HEK293 (cell line): ENCODE data around the gene MLLT6.

Source experiments
- CTCF ChIA-PET: fragments of 350-600 bp; formaldehyde crosslinking; extraction: SDS; loops from one replicate; lab custom pipeline; 2021; ENCODE audit warnings: antibody characterized with exemption; lab: Yijun Ruan, JAX
- POLR2A ChIA-PET: fragments of 300-600 bp; formaldehyde crosslinking; extraction: SDS; loops from one replicate; lab custom pipeline; 2020; ENCODE audit warnings: antibody characterized with exemption, inconsistent platforms; lab: Yijun Ruan, JAX
- H3K27ac ChIP-seq: fragments of 200-500 bp; sonication (Bioruptor generic); 2 replicates; pipeline ENCODE4 v1.5.1; 2014; ENCODE audit warnings: low read depth, low read length, control low read depth, inconsistent platforms; ENCODE audit errors: extremely low read depth
- H3K36me3 ChIP-seq, 2 experiments: fragments of 200-500 bp in 1 of 2; sonication (Bioruptor generic) in 1 of 2; 1 replicate in 1 of 2; 2 replicates in 1 of 2; pipeline ENCODE4 v1.5.1; 2014 to 2017; ENCODE audit warnings: inconsistent platforms in 2 of 2, low read length in 2 of 2; ENCODE audit not compliant: control insufficient read depth in 2 of 2, insufficient read depth in 1 of 2
- H3K4me1 ChIP-seq: fragments of 200-500 bp; sonication (Bioruptor generic); 2 replicates; pipeline ENCODE4 v1.5.1; 2014; ENCODE audit warnings: mild to moderate bottlenecking, low read length, inconsistent platforms; ENCODE audit not compliant: control insufficient read depth, insufficient read depth
- H3K4me3 ChIP-seq: 2 replicates; pipeline ENCODE4 v1.5.1; 2011; ENCODE audit warnings: low read depth, mild to moderate bottlenecking, control low read depth, low read length, moderate library complexity
- H3K9me3 ChIP-seq: fragments of 200-500 bp; sonication (Bioruptor generic); 2 replicates; pipeline ENCODE4 v1.5.1; 2014; ENCODE audit warnings: low read depth, low read length, inconsistent platforms; ENCODE audit not compliant: control insufficient read depth, insufficient read depth
- BCL11A ChIP-seq: fragments of 450-650 bp; formaldehyde crosslinking; IDR thresholded peaks from 2 replicates; pipeline ENCODE4 v1.5.1; 2016; ENCODE audit warnings: low read depth, missing biosample characterization, missing genetic modification characterization
- BCL11B ChIP-seq: fragments of 450-650 bp; formaldehyde crosslinking; IDR thresholded peaks from 2 replicates; pipeline ENCODE4 v1.5.1; 2016; ENCODE audit warnings: low read depth, missing biosample characterization, missing genetic modification characterization
- KLF10 ChIP-seq: fragments of 450-650 bp; IDR thresholded peaks from 2 replicates; pipeline ENCODE4 v1.5.1; 2018; ENCODE audit warnings: missing biosample characterization, mild to moderate bottlenecking, missing genetic modification characterization
- KLF7 ChIP-seq: fragments of 450-650 bp; formaldehyde crosslinking; IDR thresholded peaks from 2 replicates; pipeline ENCODE4 v1.5.1; 2016; ENCODE audit warnings: missing biosample characterization, missing genetic modification characterization, borderline replicate concordance
- MYNN ChIP-seq: fragments of 450-650 bp; formaldehyde crosslinking; IDR thresholded peaks from 2 replicates; pipeline ENCODE4 v1.5.1; 2016; ENCODE audit warnings: missing biosample characterization, missing genetic modification characterization, borderline replicate concordance
- SALL2 ChIP-seq: fragments of 450-650 bp; formaldehyde crosslinking; IDR thresholded peaks from 2 replicates; pipeline ENCODE4 v1.5.0; 2017; ENCODE audit warnings: missing biosample characterization, mild to moderate bottlenecking, missing genetic modification characterization, borderline replicate concordance
- TCF7L2 ChIP-seq: IDR thresholded peaks from 2 replicates; pipeline ENCODE4 v1.6.1; 2011; ENCODE audit warnings: low read depth, mild to moderate bottlenecking, inconsistent platforms, low read length, moderate library complexity, borderline replicate concordance
- ZBTB21 ChIP-seq: fragments of 450-650 bp; formaldehyde crosslinking; IDR thresholded peaks from 2 replicates; pipeline ENCODE4 v1.5.1; 2017; ENCODE audit warnings: missing biosample characterization, missing genetic modification characterization
- ZNF2 ChIP-seq: fragments of 450-650 bp; formaldehyde crosslinking; IDR thresholded peaks from 2 replicates; pipeline ENCODE4 v1.5.1; 2016; ENCODE audit warnings: missing biosample characterization, missing genetic modification characterization
- ZNF221 ChIP-seq: fragments of 450-650 bp; formaldehyde crosslinking; IDR thresholded peaks from 2 replicates; pipeline ENCODE4 v1.5.1; 2017; ENCODE audit warnings: missing biosample characterization, missing genetic modification characterization, borderline replicate concordance
- ZNF239 ChIP-seq: fragments of 450-650 bp; formaldehyde crosslinking; IDR thresholded peaks from 2 replicates; pipeline ENCODE4 v1.5.1; 2016; ENCODE audit warnings: missing biosample characterization, missing genetic modification characterization
- ZNF248 ChIP-seq: fragments of 450-650 bp; formaldehyde crosslinking; IDR thresholded peaks from 2 replicates; pipeline ENCODE4 v1.5.1; 2017; ENCODE audit warnings: missing biosample characterization, missing genetic modification characterization
- ZNF366 ChIP-seq: fragments of 450-650 bp; formaldehyde crosslinking; conservative IDR thresholded peaks from 2 replicates; pipeline ENCODE4 v1.5.1; 2016; ENCODE audit warnings: missing biosample characterization, missing genetic modification characterization
- ZNF391 ChIP-seq: fragments of 450-650 bp; formaldehyde crosslinking; IDR thresholded peaks from 2 replicates; pipeline ENCODE4 v1.5.1; 2016; ENCODE audit warnings: low read depth, missing biosample characterization, missing genetic modification characterization, borderline replicate concordance
- ZNF529 ChIP-seq: fragments of 450-650 bp; formaldehyde crosslinking; IDR thresholded peaks from 2 replicates; pipeline ENCODE4 v1.5.1; 2017; ENCODE audit warnings: missing genetic modification characterization, missing biosample characterization; ENCODE audit not compliant: insufficient replicate concordance
- ZNF549 ChIP-seq: fragments of 450-650 bp; IDR thresholded peaks from 2 replicates; pipeline ENCODE4 v1.5.1; 2018; ENCODE audit warnings: missing biosample characterization, missing genetic modification characterization, mild to moderate bottlenecking, inconsistent platforms, moderate library complexity
- ZNF585B ChIP-seq: fragments of 450-650 bp; formaldehyde crosslinking; IDR thresholded peaks from 2 replicates; pipeline ENCODE4 v1.5.1; 2016; ENCODE audit warnings: missing biosample characterization, missing genetic modification characterization
- ZNF624 ChIP-seq: fragments of 450-650 bp; formaldehyde crosslinking; IDR thresholded peaks from 2 replicates; pipeline ENCODE4 v1.5.1; 2017; ENCODE audit warnings: missing biosample characterization, missing genetic modification characterization
- ZNF629 ChIP-seq: fragments of 450-650 bp; formaldehyde crosslinking; IDR thresholded peaks from 2 replicates; pipeline ENCODE4 v1.5.1; 2017; ENCODE audit warnings: missing biosample characterization, missing genetic modification characterization
- ZNF76 ChIP-seq: fragments of 450-650 bp; formaldehyde crosslinking; IDR thresholded peaks from 2 replicates; pipeline ENCODE4; 2016; ENCODE audit warnings: low read depth, missing biosample characterization, missing genetic modification characterization, borderline replicate concordance
- ZNF791 ChIP-seq: fragments of 450-650 bp; formaldehyde crosslinking; IDR thresholded peaks from 2 replicates; pipeline ENCODE4 v1.5.1; 2016; ENCODE audit warnings: missing biosample characterization, missing genetic modification characterization
- ZSCAN23 ChIP-seq: fragments of 450-650 bp; formaldehyde crosslinking; IDR thresholded peaks from 2 replicates; pipeline ENCODE4 v1.5.1; 2016; ENCODE audit warnings: missing biosample characterization, missing genetic modification characterization
- TF ChIP-seq, protein P1 (sequence below): fragments of 450-650 bp; formaldehyde crosslinking; IDR thresholded peaks from 2 replicates; pipeline ENCODE4 v1.5.1; 2016; ENCODE audit warnings: missing biosample characterization, missing genetic modification characterization
- TF ChIP-seq, protein P2 (sequence below): fragments of 450-650 bp; formaldehyde crosslinking; IDR thresholded peaks from 2 replicates; pipeline ENCODE4 v1.5.1; 2016; ENCODE audit warnings: missing biosample characterization, missing genetic modification characterization
- TF ChIP-seq, protein P3 (sequence below): fragments of 450-650 bp; formaldehyde crosslinking; IDR thresholded peaks from 2 replicates; pipeline ENCODE4 v1.5.1; 2016; ENCODE audit warnings: missing biosample characterization, missing genetic modification characterization
- TF ChIP-seq, protein P4 (sequence below): fragments of 450-650 bp; formaldehyde crosslinking; IDR thresholded peaks from 2 replicates; pipeline ENCODE4 v1.5.1; 2016; ENCODE audit warnings: missing biosample characterization, missing genetic modification characterization

The MLLT6 gene

DNA sequence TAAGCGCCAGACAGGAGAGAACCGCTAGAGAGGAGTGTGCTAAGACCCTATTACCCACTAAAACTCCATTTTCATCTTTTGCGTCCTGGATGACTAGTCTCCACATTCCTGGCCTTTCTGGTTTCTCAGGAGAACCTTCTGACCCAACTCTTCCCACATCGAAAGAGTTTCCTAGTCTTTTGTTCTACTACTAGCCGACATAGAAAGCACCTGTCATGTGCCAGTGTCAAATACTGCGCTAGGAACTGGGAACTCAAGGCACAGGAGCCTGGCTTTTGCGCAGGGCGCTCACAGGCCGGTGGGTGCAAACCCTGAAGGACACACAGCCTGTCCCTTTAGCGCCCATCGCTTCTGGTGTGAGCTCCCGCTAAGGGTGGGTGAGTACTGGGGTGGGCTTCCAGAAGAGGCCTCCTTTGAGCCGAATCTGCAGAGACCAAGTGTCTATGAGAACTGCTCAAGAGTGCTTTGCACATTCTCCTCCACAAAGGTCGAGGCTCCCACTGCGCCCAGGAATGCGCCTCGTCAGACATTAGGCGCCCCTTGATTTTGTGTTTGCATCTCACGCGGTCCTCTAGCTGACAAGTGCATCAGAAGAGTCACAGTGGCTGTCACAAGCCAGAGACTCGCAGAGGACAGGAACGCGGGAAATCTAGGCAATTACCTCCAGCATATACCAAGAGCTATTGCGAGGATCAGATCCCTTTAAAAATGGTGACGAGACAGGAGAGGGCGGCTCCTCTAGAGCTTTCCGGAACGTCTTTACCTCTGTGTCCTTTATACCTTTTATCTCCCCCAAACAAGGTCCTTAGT, 45.4 kb downstream of the MLLT6 start:
- CTCF ChIA-PET = interaction anchor here (0.8 to 1.0 kb wide), 2 partner anchors 16 to 88 kb away, joined by 3 to 4 read pairs; no protein-coding TSS in a partner anchor
- Histone ChIP-seq H3K9me3 (no peaks in the 10 kb centered on the region), H3K4me3 (no peak overlapping the region)
- TF ChIP-seq SALL2 (no peak), KLF7 (no peak)
- TF ChIP-seq, protein P1, sequence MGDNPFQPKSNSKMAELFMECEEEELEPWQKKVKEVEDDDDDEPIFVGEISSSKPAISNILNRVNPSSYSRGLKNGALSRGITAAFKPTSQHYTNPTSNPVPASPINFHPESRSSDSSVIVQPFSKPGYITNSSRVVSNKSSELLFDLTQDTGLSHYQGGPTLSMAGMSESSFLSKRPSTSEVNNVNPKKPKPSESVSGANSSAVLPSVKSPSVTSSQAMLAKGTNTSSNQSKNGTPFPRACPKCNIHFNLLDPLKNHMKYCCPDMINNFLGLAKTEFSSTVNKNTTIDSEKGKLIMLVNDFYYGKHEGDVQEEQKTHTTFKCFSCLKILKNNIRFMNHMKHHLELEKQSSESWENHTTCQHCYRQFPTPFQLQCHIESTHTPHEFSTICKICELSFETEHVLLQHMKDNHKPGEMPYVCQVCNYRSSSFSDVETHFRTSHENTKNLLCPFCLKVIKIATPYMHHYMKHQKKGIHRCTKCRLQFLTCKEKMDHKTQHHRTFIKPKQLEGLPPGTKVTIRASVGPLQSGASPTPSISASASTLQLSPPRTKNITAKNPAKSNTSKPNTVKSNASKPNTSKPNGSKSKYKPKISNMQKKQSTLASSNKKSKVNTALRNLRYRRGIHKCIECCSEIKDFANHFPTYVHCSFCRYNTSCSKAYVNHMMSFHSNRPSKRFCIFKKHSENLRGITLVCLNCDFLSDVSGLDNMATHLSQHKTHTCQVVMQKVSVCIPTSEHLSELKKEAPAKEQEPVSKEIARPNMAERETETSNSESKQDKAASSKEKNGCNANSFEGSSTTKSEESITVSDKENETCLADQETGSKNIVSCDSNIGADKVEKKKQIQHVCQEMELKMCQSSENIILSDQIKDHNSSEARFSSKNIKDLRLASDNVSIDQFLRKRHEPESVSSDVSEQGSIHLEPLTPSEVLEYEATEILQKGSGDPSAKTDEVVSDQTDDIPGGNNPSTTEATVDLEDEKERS (tag by site-specific recombination) = no peak
- TF ChIP-seq, protein P2, sequence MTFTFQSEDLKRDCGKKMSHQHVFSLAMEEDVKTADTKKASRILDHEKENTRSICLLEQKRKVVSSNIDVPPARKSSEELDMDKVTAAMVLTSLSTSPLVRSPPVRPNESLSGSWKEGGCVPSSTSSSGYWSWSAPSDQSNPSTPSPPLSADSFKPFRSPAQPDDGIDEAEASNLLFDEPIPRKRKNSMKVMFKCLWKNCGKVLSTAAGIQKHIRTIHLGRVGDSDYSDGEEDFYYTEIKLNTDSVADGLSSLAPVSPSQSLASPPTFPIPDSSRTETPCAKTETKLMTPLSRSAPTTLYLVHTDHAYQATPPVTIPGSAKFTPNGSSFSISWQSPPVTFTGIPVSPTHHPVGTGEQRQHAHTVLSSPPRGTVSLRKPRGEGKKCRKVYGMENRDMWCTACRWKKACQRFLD (tag by site-specific recombination) = no peak
- TF ChIP-seq, all 188 proteins: peak for 0
- Histone ChIP-seq H3K4me1 (peaks cover 25% of the 10 kb centered on the region), H3K36me3 (peaks cover 18 to 19% of the 10 kb centered on the region in 2 experiments), H3K27ac (peak overlapping the region; percentile 89; the same call in 1 of the 2 replicates)
- POLR2A ChIA-PET = interaction anchor here (0.9 to 2.8 kb wide), 3 partner anchors 16 to 59 kb away, joined by 6 to 20 read pairs (median 8); partner anchors contain the start of gene MLLT6

DNA sequence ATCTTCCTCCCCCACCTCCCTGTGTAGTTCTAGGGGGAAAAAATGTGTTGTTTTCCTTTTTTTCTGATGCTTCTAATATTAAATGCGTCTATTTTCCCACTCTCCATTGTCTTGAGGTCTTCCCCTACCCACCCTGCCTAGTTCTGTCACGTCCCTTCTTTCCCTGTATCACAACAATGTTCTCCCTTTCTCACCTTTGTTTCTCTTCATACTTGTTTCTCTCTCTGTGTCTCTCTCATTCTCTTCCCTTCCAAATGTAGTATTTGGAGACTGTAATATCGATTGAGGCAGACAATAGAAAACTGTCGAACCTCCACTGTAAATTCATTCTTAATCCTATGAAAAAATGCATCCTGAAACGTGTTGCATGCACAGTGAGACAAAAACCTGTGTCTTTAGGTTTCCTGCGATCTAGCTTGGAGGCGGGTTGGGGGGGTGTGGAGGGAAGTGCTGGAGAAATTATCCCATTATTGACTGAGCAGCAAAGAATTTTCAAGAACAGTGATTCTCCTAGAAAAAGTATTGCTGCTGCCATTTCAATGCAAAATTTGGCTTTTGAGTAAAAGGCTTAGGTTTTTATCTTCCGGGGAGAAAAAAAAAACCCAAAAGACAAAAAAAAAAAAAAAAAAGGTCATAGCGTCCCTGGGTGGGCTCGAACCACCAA, 46.2 kb downstream of the MLLT6 start:
- peaks cover 25 to 26% of the 10 kb centered on the region in 2 experiments for H3K36me3 ChIP-seq
- peak overlapping the region; percentile 27 for H3K4me3 ChIP-seq
- POLR2A ChIA-PET = interaction anchor here (0.6 to 2.8 kb wide), 15 partner anchors 16 to 400 kb away, joined by 3 to 20 read pairs (median 6); partner anchors contain the start of genes LASP1, MLLT6, RPL23 and SOCS7
- H3K9me3 ChIP-seq = no peaks in the 10 kb centered on the region
- peaks cover 17% of the 10 kb centered on the region for H3K4me1 ChIP-seq
- no peak overlapping the region for H3K27ac ChIP-seq
- CTCF ChIA-PET = interaction anchor here (0.6 to 1.1 kb wide), 4 partner anchors 10 to 236 kb away, joined by 4 to 7 read pairs (median 6); no protein-coding TSS in a partner anchor
- TF ChIP-seq KLF10 (tag by site-specific recombination) (0 out of 2 replicates have a peak, but pooled peaks have one; percentile 68), MYNN (tag by site-specific recombination) (no peak), TCF7L2 (no peak), ZSCAN23 (tag by site-specific recombination) (peak; percentile 87; the same call in 1 of the 2 replicates), ZNF529 (tag by site-specific recombination) (no peak), ZNF221 (tag by site-specific recombination) (no peak), ZNF624 (tag by site-specific recombination) (no peak), ZNF2 (tag by site-specific recombination) (peak; percentile 87; the same call in 1 of the 2 replicates), ZNF629 (no peak), ZNF239 (tag by site-specific recombination) (no peak), ZNF391 (tag by site-specific recombination) (peak; percentile 86; the same call in 1 of the 2 replicates), ZNF76 (no peak), ZNF549 (tag by site-specific recombination) (no peak), ZNF791 (no peak), ZNF248 (tag by site-specific recombination) (no peak), BCL11A (no peak), ZNF585B (tag by site-specific recombination) (no peak), ZNF366 (peak; percentile 55), SALL2 (0 out of 2 replicates have a peak, but pooled peaks have one; percentile 17), BCL11B (tag by site-specific recombination) (no peak), ZBTB21 (tag by site-specific recombination) (no peak)
- TF ChIP-seq, protein P3, sequence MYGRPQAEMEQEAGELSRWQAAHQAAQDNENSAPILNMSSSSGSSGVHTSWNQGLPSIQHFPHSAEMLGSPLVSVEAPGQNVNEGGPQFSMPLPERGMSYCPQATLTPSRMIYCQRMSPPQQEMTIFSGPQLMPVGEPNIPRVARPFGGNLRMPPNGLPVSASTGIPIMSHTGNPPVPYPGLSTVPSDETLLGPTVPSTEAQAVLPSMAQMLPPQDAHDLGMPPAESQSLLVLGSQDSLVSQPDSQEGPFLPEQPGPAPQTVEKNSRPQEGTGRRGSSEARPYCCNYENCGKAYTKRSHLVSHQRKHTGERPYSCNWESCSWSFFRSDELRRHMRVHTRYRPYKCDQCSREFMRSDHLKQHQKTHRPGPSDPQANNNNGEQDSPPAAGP = no peak
- TF ChIP-seq, protein P4, sequence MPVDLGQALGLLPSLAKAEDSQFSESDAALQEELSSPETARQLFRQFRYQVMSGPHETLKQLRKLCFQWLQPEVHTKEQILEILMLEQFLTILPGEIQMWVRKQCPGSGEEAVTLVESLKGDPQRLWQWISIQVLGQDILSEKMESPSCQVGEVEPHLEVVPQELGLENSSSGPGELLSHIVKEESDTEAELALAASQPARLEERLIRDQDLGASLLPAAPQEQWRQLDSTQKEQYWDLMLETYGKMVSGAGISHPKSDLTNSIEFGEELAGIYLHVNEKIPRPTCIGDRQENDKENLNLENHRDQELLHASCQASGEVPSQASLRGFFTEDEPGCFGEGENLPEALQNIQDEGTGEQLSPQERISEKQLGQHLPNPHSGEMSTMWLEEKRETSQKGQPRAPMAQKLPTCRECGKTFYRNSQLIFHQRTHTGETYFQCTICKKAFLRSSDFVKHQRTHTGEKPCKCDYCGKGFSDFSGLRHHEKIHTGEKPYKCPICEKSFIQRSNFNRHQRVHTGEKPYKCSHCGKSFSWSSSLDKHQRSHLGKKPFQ (tag by site-specific recombination) = no peak
